HepG2 (cell line): ENCODE data around the gene MAML1. TPM values are rescaled to one million over a fixed set of nuclear protein-coding genes. Genes with fewer than 3 reads are reported as not detected.
A peak's percentile ranks its signal among the peaks of the same experiment; 100 is the strongest.

ENCODE experiments used
- ATF7-NPFF ChIP-seq: sonication (generic); formaldehyde crosslinking; IDR thresholded peaks from 2 replicates; pipeline ENCODE4 v1.8.1; 2023; ENCODE audit warnings: mild to moderate bottlenecking, low read depth, missing genetic modification reagents, moderate library complexity
- BHLHE40 ChIP-seq: IDR thresholded peaks from 2 replicates; pipeline ENCODE4 v1.6.1; 2011; ENCODE audit warnings: low read length, improper control_type of control experiment
- FOXA1 ChIP-seq, 2 experiments: fragments of 450-650 bp in 1 of 2; sonication (generic) in 1 of 2; formaldehyde crosslinking in 1 of 2; IDR thresholded peaks; 2 replicates each; pipeline versions ENCODE4 v1.4.0 to v1.6.1; 2016 to 2020; ENCODE audit warnings: missing genetic modification reagents in 1 of 2
- FOXJ3 ChIP-seq: sonication (generic); formaldehyde crosslinking; IDR thresholded peaks from 2 replicates; pipeline ENCODE4 v1.4.0; 2020; ENCODE audit warnings: missing genetic modification reagents, mild to moderate bottlenecking, borderline replicate concordance
- GFI1 ChIP-seq: sonication (generic); formaldehyde crosslinking; IDR thresholded peaks from 2 replicates; pipeline ENCODE4 v1.5.0; 2020; ENCODE audit warnings: missing genetic modification reagents, mild to moderate bottlenecking, borderline replicate concordance
- HOXD1 ChIP-seq: sonication (generic); formaldehyde crosslinking; IDR thresholded peaks from 2 replicates; pipeline ENCODE4 v1.5.0; 2020; ENCODE audit warnings: missing genetic modification reagents
- IKZF1 ChIP-seq: fragments of 450-650 bp; IDR thresholded peaks from 2 replicates; pipeline ENCODE4 v1.7.1; 2016
- MEIS2 ChIP-seq: sonication (generic); formaldehyde crosslinking; IDR thresholded peaks from 2 replicates; pipeline ENCODE4 v1.9.0; 2021; ENCODE audit warnings: mild to moderate bottlenecking, missing genetic modification reagents
- MLLT10 ChIP-seq: sonication (generic); formaldehyde crosslinking; IDR thresholded peaks from 2 replicates; pipeline ENCODE4 v1.4.0; 2020; ENCODE audit warnings: missing genetic modification reagents
- NKX3-1 ChIP-seq: sonication (generic); formaldehyde crosslinking; IDR thresholded peaks from 2 replicates; pipeline ENCODE4 v1.5.0; 2020; ENCODE audit warnings: missing genetic modification reagents
- SIN3A ChIP-seq: IDR thresholded peaks from 2 replicates; pipeline ENCODE4 v1.6.1; 2011; ENCODE audit warnings: low read depth, mild to moderate bottlenecking, control low read depth, low read length, borderline replicate concordance
- SKI ChIP-seq: fragments of 450-650 bp; IDR thresholded peaks from one replicate; pipeline ENCODE4 v1.6.1; 2018; ENCODE audit warnings: mild to moderate bottlenecking; ENCODE audit not compliant: partially characterized antibody
- SP2 ChIP-seq: sonication (generic); formaldehyde crosslinking; IDR thresholded peaks from 2 replicates; pipeline ENCODE4 v1.5.1; 2020; ENCODE audit warnings: mild to moderate bottlenecking, missing genetic modification reagents
- TCF7L2 ChIP-seq: IDR thresholded peaks from 2 replicates; pipeline ENCODE4 v1.6.1; 2011; ENCODE audit warnings: mild to moderate bottlenecking, low read depth, low read length, moderate library complexity
- TSC22D2 ChIP-seq: sonication (generic); formaldehyde crosslinking; IDR thresholded peaks from 2 replicates; pipeline ENCODE4 v1.5.1; 2020; ENCODE audit warnings: missing genetic modification reagents, mild to moderate bottlenecking, borderline replicate concordance
- U2AF1 ChIP-seq: fragments of 200-400 bp; formaldehyde crosslinking; optimal IDR thresholded peaks from 2 replicates; pipeline ENCODE3; 2017; ENCODE audit warnings: mild to moderate bottlenecking, low read depth, low read length
- ZBTB8A ChIP-seq: sonication (generic); formaldehyde crosslinking; IDR thresholded peaks from 2 replicates; pipeline ENCODE4 v1.4.0; 2020; ENCODE audit warnings: mild to moderate bottlenecking, low read depth, missing genetic modification reagents, borderline replicate concordance
- ZFP36 ChIP-seq: fragments of 150-350 bp; IDR thresholded peaks from 2 replicates; pipeline ENCODE4 v1.6.1; 2018; ENCODE audit warnings: borderline replicate concordance, low read length, low read depth; ENCODE audit not compliant: partially characterized antibody
- ZNF17 ChIP-seq: sonication (generic); formaldehyde crosslinking; IDR thresholded peaks from 2 replicates; pipeline ENCODE4 v1.5.0; 2020; ENCODE audit warnings: mild to moderate bottlenecking, missing genetic modification reagents
- ZNF224 ChIP-seq: sonication (generic); formaldehyde crosslinking; IDR thresholded peaks from 2 replicates; pipeline ENCODE4 v1.5.0; 2020; ENCODE audit warnings: mild to moderate bottlenecking, missing genetic modification reagents
- ZNF274 ChIP-seq: sonication (generic); formaldehyde crosslinking; IDR thresholded peaks from 2 replicates; pipeline ENCODE4 v1.5.1; 2020; ENCODE audit warnings: mild to moderate bottlenecking, missing genetic modification reagents
- ZNF3 ChIP-seq: IDR thresholded peaks from 2 replicates; pipeline ENCODE4 v1.7.0; 2017; ENCODE audit warnings: inconsistent platforms
- ZNF44 ChIP-seq: sonication (generic); formaldehyde crosslinking; IDR thresholded peaks from 2 replicates; pipeline ENCODE4 v1.5.1; 2020; ENCODE audit warnings: mild to moderate bottlenecking, missing genetic modification reagents
- ZNF543 ChIP-seq: sonication (generic); formaldehyde crosslinking; IDR thresholded peaks from 2 replicates; pipeline ENCODE4 v1.4.0; 2020; ENCODE audit warnings: mild to moderate bottlenecking, missing genetic modification reagents
- polyA plus RNA-seq, 8 experiments: library from polyadenylated mRNA; depleted of rRNA in 3 of 8; stranded (reverse) in 7 of 8; unstranded in 1 of 8; fragments of >200 nt; fragmentation: Illumina TruSeq in 4 of 8; extraction: Trizol in 4 of 8; gene quantifications; 2 replicates each; pipeline versions ENCODE4 v1.2.1 to v1.2.3, GENCODE V29; 2011 to 2016; ENCODE audit warnings: low read depth in 4 of 8, missing spikeins in 1 of 8, mixed read lengths in 1 of 8; ENCODE audit not compliant: insufficient read depth in 1 of 8
- total RNA-seq, 5 experiments: library from RNA; depleted of rRNA; stranded (reverse); fragments of >200 nt; fragmentation: Illumina TruSeq; extraction: Trizol; gene quantifications; 2 replicates each; pipeline ENCODE4 v1.2.3, GENCODE V29; 2016; ENCODE audit warnings: low read depth in 1 of 5
- TF ChIP-seq, protein P1 (sequence below): sonication (generic); formaldehyde crosslinking; IDR thresholded peaks from 2 replicates; pipeline ENCODE4 v1.8.0; 2022; ENCODE audit warnings: mild to moderate bottlenecking, missing genetic modification reagents, moderate library complexity

Gene MAML1
- total and polyA plus RNA-seq, 2 of the 13 experiments (the other 11 are each of a cell fraction or from before 2014, with no cell fraction given) = 10.0 to 10.8 TPM

DNA sequence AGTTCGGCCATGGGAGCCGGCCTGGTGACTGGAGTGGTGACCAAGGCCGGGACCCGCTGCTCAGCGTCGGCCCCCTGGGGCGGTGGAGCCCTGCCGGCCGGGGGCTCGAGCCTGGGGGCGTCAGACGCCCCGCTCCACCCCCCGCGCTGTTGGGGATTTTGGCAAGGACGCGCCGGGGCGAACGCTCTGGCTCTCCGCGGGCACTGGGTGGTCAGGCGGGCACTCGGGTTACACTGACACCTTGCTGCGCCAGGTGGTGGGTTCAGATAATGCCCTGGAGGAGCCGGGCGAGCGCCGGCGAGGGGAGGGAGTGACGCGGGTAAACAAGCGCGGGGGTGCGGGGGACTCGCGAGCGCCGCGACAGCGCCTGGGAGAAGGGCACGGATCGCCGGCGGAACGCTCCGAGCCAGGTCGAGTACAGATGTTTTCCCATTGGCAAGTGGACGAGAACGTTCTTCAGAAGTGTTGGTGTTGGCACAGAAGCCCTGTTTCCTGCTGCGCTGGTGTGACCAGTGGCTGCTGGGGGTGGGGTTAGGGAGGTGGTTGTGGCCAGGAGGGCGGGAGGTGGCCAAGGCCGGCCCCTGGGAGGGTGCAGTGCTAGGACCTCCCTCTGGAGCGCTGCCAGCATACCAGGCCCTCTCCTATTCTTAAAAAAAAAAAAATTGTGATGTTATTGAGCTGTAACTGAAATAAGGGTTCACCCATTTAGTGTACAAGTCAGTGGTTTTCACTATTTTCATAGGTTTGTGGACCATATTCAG lies 88.9 kb downstream of the MAML1 start (continued):
- TF ChIP-seq ZBTB8A (CRISPR knock-in tag) = no peak
- TF ChIP-seq ZFP36 = no peak
- TF ChIP-seq, protein P1, sequence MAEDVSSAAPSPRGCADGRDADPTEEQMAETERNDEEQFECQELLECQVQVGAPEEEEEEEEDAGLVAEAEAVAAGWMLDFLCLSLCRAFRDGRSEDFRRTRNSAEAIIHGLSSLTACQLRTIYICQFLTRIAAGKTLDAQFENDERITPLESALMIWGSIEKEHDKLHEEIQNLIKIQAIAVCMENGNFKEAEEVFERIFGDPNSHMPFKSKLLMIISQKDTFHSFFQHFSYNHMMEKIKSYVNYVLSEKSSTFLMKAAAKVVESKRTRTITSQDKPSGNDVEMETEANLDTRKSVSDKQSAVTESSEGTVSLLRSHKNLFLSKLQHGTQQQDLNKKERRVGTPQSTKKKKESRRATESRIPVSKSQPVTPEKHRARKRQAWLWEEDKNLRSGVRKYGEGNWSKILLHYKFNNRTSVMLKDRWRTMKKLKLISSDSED (CRISPR knock-in tag) = no peak
- 0 out of 2 replicates have a peak, but pooled peaks have one; percentile 50 for TF ChIP-seq MEIS2 (CRISPR knock-in tag)
- no peak for TF ChIP-seq BHLHE40
- TF ChIP-seq SIN3A = 0 out of 2 replicates have a peak, but pooled peaks have one; percentile 34
- TF ChIP-seq ATF7-NPFF = no peak
- no peak; the same call in 1 of the 2 replicates for TF ChIP-seq NKX3-1
- no peak for TF ChIP-seq FOXA1 (IDR thresholded peaks at IDR 0.05)
- peak; percentile 64 for TF ChIP-seq FOXA1 (CRISPR knock-in tag; IDR thresholded peaks at IDR 0.05)
- TF ChIP-seq ZNF224 = no peak
- no peak for TF ChIP-seq HOXD1 (CRISPR knock-in tag)
- TF ChIP-seq TCF7L2 = no peak
- peak; percentile 48; the same call in 1 of the 2 replicates for TF ChIP-seq FOXJ3 (CRISPR knock-in tag)
- peak; percentile 9; the same call in 1 of the 2 replicates for TF ChIP-seq SP2 (CRISPR knock-in tag)
- no peak for TF ChIP-seq ZNF44 (CRISPR knock-in tag)
- no peak for TF ChIP-seq SKI
- TF ChIP-seq ZNF17 = no peak
- TF ChIP-seq GFI1 (CRISPR knock-in tag) = 0 out of 2 replicates have a peak, but pooled peaks have one; percentile 41
- TF ChIP-seq ZNF543 (CRISPR knock-in tag) = no peak
- TF ChIP-seq IKZF1 = no peak
- TF ChIP-seq TSC22D2 (CRISPR knock-in tag) = no peak
- no peak for TF ChIP-seq MLLT10 (CRISPR knock-in tag)
- TF ChIP-seq U2AF1 = no peak
- TF ChIP-seq ZNF274 (CRISPR knock-in tag) = no peak; the same call in 1 of the 2 replicates
- TF ChIP-seq ZNF3 = no peak
